Astrocyte (in vitro differentiated cells and primary cell): ENCODE results near the gene ADSS1.

ENCODE experiments used
- CTCF ChIP-seq: IDR thresholded peaks from 2 replicates; pipeline ENCODE4 v1.5.1; 2011; ENCODE audit warnings: low read depth, mild to moderate bottlenecking, inconsistent platforms, low read length, moderate library complexity; ENCODE audit not compliant: insufficient read depth
- EZH2 ChIP-seq: IDR thresholded peaks from 2 replicates; pipeline ENCODE4 v1.6.1; 2012; ENCODE audit warnings: mild to moderate bottlenecking, low read length, inconsistent platforms; ENCODE audit not compliant: insufficient read depth

- TF ChIP-seq CTCF (no peak), EZH2 (no peak)
Measured at GRCh38 chr14:104731320-104732294, 7.6 kb downstream of the ADSS1 start.
